Natural killer cell (primary cell): Measurements from ENCODE around the gene RNF7. TPM values are rescaled to one million over a fixed set of nuclear protein-coding genes. Genes with fewer than 3 reads are reported as not detected.
"Not testable (repeated sequence)": the region's sequence is repeated elsewhere in the genome, so short reads cannot be mapped to it uniquely, and the experiment has no call there.

Experiments used
- ATAC-seq, 3 donors: fragments of 150-1000 bp in 2 of 3; fragments of 200-7000 bp in 1 of 3; cut with Tn5 transposase; 1 replicate in 1 of 3; 2 replicates in 2 of 3; pipeline ENCODE4 v1.10.0; 2021; ENCODE audit warnings: mild to moderate bottlenecking in 2 of 3, moderate library complexity in 2 of 3
- DNase-seq, 2 donors: peaks; one replicate each; pipeline versions ENCODE4 v3.0.0 to v3.0.0-alpha.2; 2013 to 2021; ENCODE audit warnings: mixed read lengths in 1 of 2
- H3K27ac ChIP-seq: one replicate; pipeline ENCODE4 v1.5.1; 2013; ENCODE audit warnings: mild to moderate bottlenecking, low read length
- H3K27me3 ChIP-seq: one replicate; pipeline ENCODE4 v1.6.1; 2013; ENCODE audit warnings: low read length; ENCODE audit not compliant: control insufficient read depth, insufficient read depth
- H3K36me3 ChIP-seq: one replicate; pipeline ENCODE4 v1.6.1; 2013; ENCODE audit warnings: low read length; ENCODE audit not compliant: control insufficient read depth, insufficient read depth
- H3K4me1 ChIP-seq: one replicate; pipeline ENCODE4 v1.6.1; 2013; ENCODE audit warnings: low read length; ENCODE audit not compliant: control insufficient read depth, insufficient read depth
- H3K4me3 ChIP-seq: one replicate; pipeline ENCODE4 v1.5.1; 2013; ENCODE audit warnings: low read length
- H3K9me3 ChIP-seq: one replicate; pipeline ENCODE4 v1.6.1; 2013; ENCODE audit warnings: low read length; ENCODE audit not compliant: control insufficient read depth, insufficient read depth
- H3K27ac Mint-ChIP-seq, 2 donors: one replicate each; pipeline ENCODE4 v1.8.0; 2022; ENCODE audit warnings: mild to moderate bottlenecking in 2 of 2, mixed read lengths in 2 of 2, moderate library complexity in 1 of 2
- H3K27me3 Mint-ChIP-seq, 2 donors: one replicate each; pipeline ENCODE4 v1.8.0; 2022; ENCODE audit warnings: low read depth in 2 of 2, mixed read lengths in 2 of 2
- H3K36me3 Mint-ChIP-seq: one replicate; pipeline ENCODE4 v1.8.0; 2022; ENCODE audit warnings: mixed read lengths
- H3K4me1 Mint-ChIP-seq, 2 donors: one replicate each; pipeline ENCODE4 v1.8.0; 2022; ENCODE audit warnings: mixed read lengths in 2 of 2
- H3K4me3 Mint-ChIP-seq: one replicate; pipeline ENCODE4 v1.8.0; 2022; ENCODE audit warnings: mild to moderate bottlenecking, moderate library complexity, mixed read lengths
- H3K9me3 Mint-ChIP-seq, 2 donors: one replicate each; pipeline ENCODE4 v1.8.0; 2022; ENCODE audit warnings: mixed read lengths in 2 of 2
- WGBS: methylation state at CpG from one replicate; pipeline ENCODE4 v1.1.7; 2013; ENCODE audit warnings: missing lambda C conversion rate; ENCODE audit not compliant: insufficient coverage; 5-methylcytosine and 5-hydroxymethylcytosine counted together
- intact Hi-C: fragments of 100-400 bp; cut with micrococcal nuclease; formaldehyde crosslinking; loops from one replicate; pipeline ENCODE4 v1.14.2; 2022
- total RNA-seq, 4 donors: library from RNA; stranded (reverse); fragments of 120-200 nt in 1 of 4; gene quantifications; one replicate each; pipeline versions ENCODE4 v1.2.3 to v1.2.4, GENCODE V29; 2013 to 2022
- TF ChIP-seq, protein P1 (sequence below): fragments of 200-600 bp; IDR thresholded peaks from one replicate; pipeline ENCODE4 v1.8.0; 2022; ENCODE audit warnings: antibody characterized with exemption

RNF7 gene
- total RNA-seq: 10 to 100 TPM; 65.0 to 75.0 (median 73.4) TPM
- 60.1 TPM for total RNA-seq (2013)

DNA sequence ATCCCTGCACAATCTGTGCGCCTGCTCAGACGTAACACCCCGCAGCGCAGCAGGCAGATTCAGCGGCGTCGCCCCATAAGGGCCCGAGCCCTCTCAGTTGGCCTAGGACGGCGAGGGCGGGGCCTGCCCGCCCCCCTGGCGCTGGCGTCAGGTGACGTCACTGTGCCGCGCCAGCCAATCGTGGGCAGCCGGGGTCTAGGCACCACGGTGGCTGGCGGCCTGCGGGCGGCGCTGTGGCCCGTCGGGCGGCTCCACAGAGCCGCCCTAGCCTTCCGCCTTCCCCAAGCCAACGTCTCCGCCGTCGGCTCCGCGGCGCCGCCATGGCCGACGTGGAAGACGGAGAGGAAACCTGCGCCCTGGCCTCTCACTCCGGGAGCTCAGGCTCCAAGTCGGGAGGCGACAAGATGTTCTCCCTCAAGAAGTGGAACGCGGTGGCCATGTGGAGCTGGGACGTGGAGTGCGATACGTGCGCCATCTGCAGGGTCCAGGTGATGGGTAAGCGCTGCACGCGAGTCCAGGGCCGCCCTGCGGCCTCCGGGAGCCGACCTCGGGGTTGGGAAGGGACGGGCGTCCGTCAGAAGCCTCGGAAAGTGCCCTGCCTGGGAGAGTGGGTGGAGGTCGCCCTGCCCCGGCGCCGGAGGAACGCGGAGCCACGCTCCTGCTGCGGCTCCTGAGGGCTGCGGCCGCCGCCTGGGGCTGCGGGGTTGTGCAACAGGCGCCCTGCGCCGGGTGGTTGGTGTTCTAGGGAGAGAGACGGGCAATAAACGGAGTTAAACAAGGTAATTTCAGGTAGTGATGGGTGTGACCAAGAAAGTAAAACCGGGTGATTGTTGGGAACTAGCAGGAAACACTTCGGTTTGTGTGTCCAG is at the start of gene RNF7:
TSS of gene RNF7 (plus strand) at position 277 of the 869 bp plus-strand sequence. CDS start at position 321, 44 bp downstream.
- peak within 1 kb of the TSS; percentile 100 for H3K4me3 Mint-ChIP-seq
- peak; percentile 90 to 98 (median 93) for ATAC-seq

DNA sequence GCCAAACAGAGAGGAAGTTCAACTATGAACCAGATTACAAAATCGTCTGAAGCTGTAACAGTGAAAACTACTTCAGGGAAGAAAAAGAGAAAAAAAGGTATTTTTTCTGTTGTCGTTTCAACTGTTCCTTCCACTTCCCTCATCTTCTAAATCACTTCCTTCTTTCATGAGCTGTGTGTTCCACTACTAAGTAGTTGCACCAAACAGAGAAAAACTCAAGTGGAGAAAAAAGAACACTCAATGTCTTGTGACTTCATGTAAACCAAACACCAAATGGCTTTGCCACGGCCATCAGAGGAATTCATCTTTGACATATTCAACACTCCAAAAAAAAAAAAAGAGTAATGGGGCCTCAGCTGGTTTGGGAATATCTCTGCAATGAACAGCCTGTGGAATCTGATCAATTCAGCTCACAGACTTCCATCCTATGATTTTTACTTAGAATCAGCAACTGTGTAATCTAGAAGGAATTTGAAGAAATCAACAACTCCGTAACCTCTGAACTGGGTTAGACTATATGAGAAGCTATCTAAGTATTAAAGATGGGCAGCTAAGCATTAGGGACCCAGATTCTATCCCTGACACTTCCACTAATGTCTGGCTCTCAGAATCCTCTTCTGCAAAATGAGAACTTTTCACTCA is 47.5 kb upstream of the RNF7 start:
- H3K4me1 Mint-ChIP-seq: peaks cover 13 to 14% of the 10 kb centered on the region in 2 donors
- no peaks in the 10 kb centered on the region for H3K9me3 Mint-ChIP-seq
- no peak overlapping the region for H3K27ac Mint-ChIP-seq
- no peaks in the 10 kb centered on the region for H3K36me3 Mint-ChIP-seq
- intact Hi-C loops: no loop called here
- Histone ChIP-seq H3K36me3 (no peaks in the 10 kb centered on the region), H3K4me3 (no peak overlapping the region), H3K27me3 (no peaks in the 10 kb centered on the region), H3K4me1 (peaks cover 7% of the 10 kb centered on the region), H3K27ac (no peak overlapping the region), H3K9me3 (peaks cover 12% of the 10 kb centered on the region)
- no peak overlapping the region for H3K4me3 Mint-ChIP-seq
- no peak for DNase-seq
- WGBS: 33% methylated on average over 4 of the region's 4 CpGs
- ATAC-seq: no peak
- TF ChIP-seq, protein P1, sequence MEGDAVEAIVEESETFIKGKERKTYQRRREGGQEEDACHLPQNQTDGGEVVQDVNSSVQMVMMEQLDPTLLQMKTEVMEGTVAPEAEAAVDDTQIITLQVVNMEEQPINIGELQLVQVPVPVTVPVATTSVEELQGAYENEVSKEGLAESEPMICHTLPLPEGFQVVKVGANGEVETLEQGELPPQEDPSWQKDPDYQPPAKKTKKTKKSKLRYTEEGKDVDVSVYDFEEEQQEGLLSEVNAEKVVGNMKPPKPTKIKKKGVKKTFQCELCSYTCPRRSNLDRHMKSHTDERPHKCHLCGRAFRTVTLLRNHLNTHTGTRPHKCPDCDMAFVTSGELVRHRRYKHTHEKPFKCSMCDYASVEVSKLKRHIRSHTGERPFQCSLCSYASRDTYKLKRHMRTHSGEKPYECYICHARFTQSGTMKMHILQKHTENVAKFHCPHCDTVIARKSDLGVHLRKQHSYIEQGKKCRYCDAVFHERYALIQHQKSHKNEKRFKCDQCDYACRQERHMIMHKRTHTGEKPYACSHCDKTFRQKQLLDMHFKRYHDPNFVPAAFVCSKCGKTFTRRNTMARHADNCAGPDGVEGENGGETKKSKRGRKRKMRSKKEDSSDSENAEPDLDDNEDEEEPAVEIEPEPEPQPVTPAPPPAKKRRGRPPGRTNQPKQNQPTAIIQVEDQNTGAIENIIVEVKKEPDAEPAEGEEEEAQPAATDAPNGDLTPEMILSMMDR: no peak
- no peaks in the 10 kb centered on the region for H3K27me3 Mint-ChIP-seq

More for the DNA sequence above, at the start of gene RNF7:
- H3K36me3 Mint-ChIP-seq: no peaks in the 10 kb centered on the region
- WGBS: under 1% methylated on average over 81 of the region's 81 CpGs
- intact Hi-C loops: loop anchor here (1.0 to 5.0 kb wide), 5 partner anchors 137 to 709 kb away; partner anchors contain the start of gene XRN1
- Histone ChIP-seq H3K27me3 (no peaks in the 10 kb centered on the region), H3K27ac (peak within 1 kb of the TSS; percentile 91), H3K4me1 (peaks cover 4% of the 10 kb centered on the region), H3K36me3 (peaks cover 3% of the 10 kb centered on the region), H3K9me3 (no peaks in the 10 kb centered on the region), H3K4me3 (peak within 1 kb of the TSS; percentile 94)
- TF ChIP-seq, protein P1: peak; percentile 90
- H3K27ac Mint-ChIP-seq: peak within 1 kb of the TSS; percentile 96 to 97
- H3K9me3 Mint-ChIP-seq: no peaks in the 10 kb centered on the region
- peak; percentile 99 for DNase-seq
- H3K4me1 Mint-ChIP-seq: peaks cover 41 to 47% of the 10 kb centered on the region in 2 donors
- peaks cover 0 to 7% of the 10 kb centered on the region in 2 donors for H3K27me3 Mint-ChIP-seq

GRCh38 chr3:141691471-141691870 is 46.6 kb upstream of the RNF7 start:
- intact Hi-C loops, H3K36me3 Mint-ChIP-seq, DNase-seq, H3K4me1 Mint-ChIP-seq, H3K4me3 ChIP-seq, H3K27ac ChIP-seq, H3K9me3 Mint-ChIP-seq, H3K27ac Mint-ChIP-seq, H3K36me3 ChIP-seq, H3K27me3 Mint-ChIP-seq, H3K4me3 Mint-ChIP-seq, ATAC-seq, H3K27me3 ChIP-seq, H3K4me1 ChIP-seq: not testable (repeated sequence)
- peaks cover 12% of the 10 kb centered on the region for H3K9me3 ChIP-seq
- WGBS: 71% methylated on average over 3 of the region's 3 CpGs

DNA sequence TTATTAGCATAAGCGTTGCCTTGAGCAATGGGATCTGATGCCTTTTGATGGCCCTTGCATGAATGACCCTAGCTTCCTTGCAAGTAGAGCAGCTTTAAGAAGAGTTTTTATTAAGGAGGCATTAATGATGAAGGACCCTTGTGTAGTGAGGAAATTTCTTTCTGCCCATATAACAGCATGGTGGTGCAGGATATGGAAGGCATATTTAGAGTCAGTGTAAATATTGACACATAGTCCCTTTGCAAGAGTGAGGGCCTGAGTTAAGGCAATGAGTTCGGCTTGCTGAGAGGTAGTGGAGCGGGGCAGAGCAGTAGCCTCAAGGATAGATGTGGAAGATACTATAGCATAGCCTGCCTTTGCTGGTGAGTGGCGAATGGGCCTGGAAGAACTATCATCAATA is 45.1 kb upstream of the RNF7 start:
- H3K27ac Mint-ChIP-seq, ATAC-seq, H3K4me3 ChIP-seq, H3K27me3 ChIP-seq, H3K4me1 ChIP-seq, H3K4me1 Mint-ChIP-seq, DNase-seq, H3K36me3 Mint-ChIP-seq, H3K36me3 ChIP-seq, H3K4me3 Mint-ChIP-seq, H3K9me3 Mint-ChIP-seq, intact Hi-C loops, H3K27ac ChIP-seq, H3K27me3 Mint-ChIP-seq: not testable (repeated sequence)
- H3K9me3 ChIP-seq: peaks cover 12% of the 10 kb centered on the region
- 84% methylated on average over 4 of the region's 4 CpGs for WGBS
